ENCODE data around the gene ELK3. TPM values are rescaled to one million over a fixed set of nuclear protein-coding genes. Genes with fewer than 3 reads are reported as not detected.

Gene ELK3
- total RNA-seq, 3 donors from 2014 or later (not counting 1 experiment from before 2014, with no cell fraction given), result 17.8 to 28.8 (median 20.9) TPM

- peaks cover 9% of the 10 kb centered on the region for H3K36me3 Mint-ChIP-seq
Observed at GRCh38 chr12:96226401-96226800, 32.2 kb downstream of the ELK3 start.

GRCh38 chr12:96226801-96227348, 32.7 kb downstream of the ELK3 start:
- TF ChIP-seq CTCF (IDR thresholded peaks at IDR 0.05), result no peak
- Mint-ChIP-seq H3K36me3 (peaks cover 9% of the 10 kb centered on the region), H3K27me3 (ENCODE audit: low read depth in 2 of 2) (no peaks in the 10 kb centered on the region), H3K4me1 (peaks cover 23 to 27% of the 10 kb centered on the region in 2 donors), H3K27ac (no peak overlapping the region), H3K4me3 (no peak overlapping the region), H3K9me3 (no peaks in the 10 kb centered on the region)
- no peaks in the 10 kb centered on the region for H3K9me3 ChIP-seq (ENCODE audit: control insufficient read depth, insufficient read depth, low read length)
- peaks cover 20% of the 10 kb centered on the region for H3K36me3 ChIP-seq (ENCODE audit: control insufficient read depth, insufficient read depth, low read length)
- H3K4me1 ChIP-seq (ENCODE audit: control insufficient read depth, insufficient read depth, low read length), result peaks cover 6% of the 10 kb centered on the region
- 93% methylated on average over 17 of the region's 17 CpGs for WGBS (ENCODE audit: insufficient coverage)
- intact Hi-C loops (cut with micrococcal nuclease), result no loop called here
- H3K4me3 ChIP-seq (ENCODE audit: low read length), result no peak overlapping the region
- ATAC-seq (no peak), DNase-seq (no peak)
- H3K27me3 ChIP-seq (ENCODE audit: control insufficient read depth, insufficient read depth, low read length), result no peaks in the 10 kb centered on the region
- H3K27ac ChIP-seq (ENCODE audit: low read length), result no peak overlapping the region

More at GRCh38 chr12:96226401-96226800, 32.2 kb downstream of the ELK3 start:
- no peaks in the 10 kb centered on the region for H3K9me3 ChIP-seq (ENCODE audit: control insufficient read depth, insufficient read depth, low read length)
- peaks cover 23 to 24% of the 10 kb centered on the region in 2 donors for H3K4me1 Mint-ChIP-seq
- no peak for TF ChIP-seq CTCF (IDR thresholded peaks at IDR 0.05)
- H3K36me3 ChIP-seq (ENCODE audit: control insufficient read depth, insufficient read depth, low read length), result peaks cover 20% of the 10 kb centered on the region
- peak overlapping the region in 1 of 2 donors; percentile 3 for H3K27ac Mint-ChIP-seq
- H3K9me3 Mint-ChIP-seq, result no peaks in the 10 kb centered on the region
- DNase-seq (no peak), ATAC-seq (no peak)
- H3K4me3 Mint-ChIP-seq, result no peak overlapping the region
- no peaks in the 10 kb centered on the region for H3K27me3 ChIP-seq (ENCODE audit: control insufficient read depth, insufficient read depth, low read length)
- WGBS (ENCODE audit: insufficient coverage), result 95% methylated on average over 4 of the region's 4 CpGs
- intact Hi-C loops (cut with micrococcal nuclease), result no loop called here
- peaks cover 6% of the 10 kb centered on the region for H3K4me1 ChIP-seq (ENCODE audit: control insufficient read depth, insufficient read depth, low read length)
- H3K27me3 Mint-ChIP-seq (ENCODE audit: low read depth in 2 of 2), result no peaks in the 10 kb centered on the region
- H3K4me3 ChIP-seq (ENCODE audit: low read length), result no peak overlapping the region
- H3K27ac ChIP-seq (ENCODE audit: low read length), result no peak overlapping the region

GRCh38 chr12:96227365-96228106, 33.4 kb downstream of the ELK3 start:
- Mint-ChIP-seq H3K4me3 (no peak overlapping the region), H3K36me3 (peaks cover 9% of the 10 kb centered on the region), H3K27me3 (ENCODE audit: low read depth in 2 of 2) (no peaks in the 10 kb centered on the region), H3K27ac (peak overlapping the region; percentile 67 to 72), H3K9me3 (no peaks in the 10 kb centered on the region), H3K4me1 (peaks cover 23 to 29% of the 10 kb centered on the region in 2 donors)
- no peaks in the 10 kb centered on the region for H3K27me3 ChIP-seq (ENCODE audit: control insufficient read depth, insufficient read depth, low read length)
- no peak overlapping the region for H3K4me3 ChIP-seq (ENCODE audit: low read length)
- DNase-seq, result no peak
- WGBS (ENCODE audit: insufficient coverage), result 70% methylated on average over 12 of the region's 12 CpGs
- peaks cover 6% of the 10 kb centered on the region for H3K4me1 ChIP-seq (ENCODE audit: control insufficient read depth, insufficient read depth, low read length)
- peak; percentile 57 to 86 (median 71) for ATAC-seq
- peaks cover 20% of the 10 kb centered on the region for H3K36me3 ChIP-seq (ENCODE audit: control insufficient read depth, insufficient read depth, low read length)
- TF ChIP-seq CTCF (IDR thresholded peaks at IDR 0.05), result no peak
- H3K27ac ChIP-seq (ENCODE audit: low read length), result no peak overlapping the region
- no peaks in the 10 kb centered on the region for H3K9me3 ChIP-seq (ENCODE audit: control insufficient read depth, insufficient read depth, low read length)
- intact Hi-C loops (cut with micrococcal nuclease), result no loop called here

Data from natural killer cell (primary cell).